ENCODE measurements around the gene SLC15A4. TPM values are rescaled to one million over a fixed set of nuclear protein-coding genes. Genes with fewer than 3 reads are reported as not detected.

Gene SLC15A4
- total and polyA plus RNA-seq, 9 of the 15 experiments (the other 6 are each of a cell fraction or from before 2014, with no cell fraction given), result 5.5 to 20.8 (median 10.1) TPM

GRCh38 chr12:128807161-128807724 is 16.5 kb downstream of the SLC15A4 start (continued):
- no peak for TF ChIP-seq DEAF1 (CRISPR knock-in tag; IDR thresholded peaks at IDR 0.05)
- no peak for TF ChIP-seq KDM5B (IDR thresholded peaks at IDR 0.05; ENCODE audit: insufficient replicate concordance, low read depth, low read length)
- no peak for TF ChIP-seq XRCC5 (IDR thresholded peaks at IDR 0.05; ENCODE audit: low read depth, low read length)
- TF ChIP-seq MYC (IDR thresholded peaks at IDR 0.05; ENCODE audit: low read depth, low read length), result no peak
- TF ChIP-seq MYC (CRISPR knock-in tag; IDR thresholded peaks at IDR 0.05; ENCODE audit: borderline replicate concordance, low read depth), result no peak
- no peak for TF ChIP-seq FOXM1 (IDR thresholded peaks at IDR 0.05; ENCODE audit: low read depth)
- no peak for TF ChIP-seq FOXM1 (CRISPR knock-in tag; IDR thresholded peaks at IDR 0.05; ENCODE audit: low read depth)
- TF ChIP-seq ARID4B (CRISPR knock-in tag; IDR thresholded peaks at IDR 0.05), result no peak
- TF ChIP-seq, protein P1, sequence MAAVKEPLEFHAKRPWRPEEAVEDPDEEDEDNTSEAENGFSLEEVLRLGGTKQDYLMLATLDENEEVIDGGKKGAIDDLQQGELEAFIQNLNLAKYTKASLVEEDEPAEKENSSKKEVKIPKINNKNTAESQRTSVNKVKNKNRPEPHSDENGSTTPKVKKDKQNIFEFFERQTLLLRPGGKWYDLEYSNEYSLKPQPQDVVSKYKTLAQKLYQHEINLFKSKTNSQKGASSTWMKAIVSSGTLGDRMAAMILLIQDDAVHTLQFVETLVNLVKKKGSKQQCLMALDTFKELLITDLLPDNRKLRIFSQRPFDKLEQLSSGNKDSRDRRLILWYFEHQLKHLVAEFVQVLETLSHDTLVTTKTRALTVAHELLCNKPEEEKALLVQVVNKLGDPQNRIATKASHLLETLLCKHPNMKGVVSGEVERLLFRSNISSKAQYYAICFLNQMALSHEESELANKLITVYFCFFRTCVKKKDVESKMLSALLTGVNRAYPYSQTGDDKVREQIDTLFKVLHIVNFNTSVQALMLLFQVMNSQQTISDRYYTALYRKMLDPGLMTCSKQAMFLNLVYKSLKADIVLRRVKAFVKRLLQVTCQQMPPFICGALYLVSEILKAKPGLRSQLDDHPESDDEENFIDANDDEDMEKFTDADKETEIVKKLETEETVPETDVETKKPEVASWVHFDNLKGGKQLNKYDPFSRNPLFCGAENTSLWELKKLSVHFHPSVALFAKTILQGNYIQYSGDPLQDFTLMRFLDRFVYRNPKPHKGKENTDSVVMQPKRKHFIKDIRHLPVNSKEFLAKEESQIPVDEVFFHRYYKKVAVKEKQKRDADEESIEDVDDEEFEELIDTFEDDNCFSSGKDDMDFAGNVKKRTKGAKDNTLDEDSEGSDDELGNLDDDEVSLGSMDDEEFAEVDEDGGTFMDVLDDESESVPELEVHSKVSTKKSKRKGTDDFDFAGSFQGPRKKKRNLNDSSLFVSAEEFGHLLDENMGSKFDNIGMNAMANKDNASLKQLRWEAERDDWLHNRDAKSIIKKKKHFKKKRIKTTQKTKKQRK (IDR thresholded peaks at IDR 0.05; ENCODE audit: borderline replicate concordance, low read depth, low read length), result no peak
- TF ChIP-seq ZBTB26 (CRISPR knock-in tag; IDR thresholded peaks at IDR 0.05), result no peak
- TF ChIP-seq MYBL2 (IDR thresholded peaks at IDR 0.05; ENCODE audit: low read depth), result no peak
- no peak for TF ChIP-seq MYBL2 (CRISPR knock-in tag; IDR thresholded peaks at IDR 0.05; ENCODE audit: borderline replicate concordance)
- TF ChIP-seq KDM2B (CRISPR knock-in tag; IDR thresholded peaks at IDR 0.05), result no peak
